AG20443 (cell line): ENCODE data around the gene CNDP2.
"Not testable (repeated sequence)": the region's sequence is repeated elsewhere in the genome, so short reads cannot be mapped to it uniquely, and the experiment has no call there.

Experiments
- DNase-seq: peaks from one replicate; pipeline ENCODE4 v3.0.0; 2012; ENCODE audit warnings: low spot score, mixed read lengths

Gene CNDP2

GRCh38 chr18:74518456-74519295 lies 22.5 kb downstream of the CNDP2 start:
- DNase-seq, result no peak

- DNase-seq, result no peak
These were observed 23.3 kb downstream of the CNDP2 start for GRCh38 chr18:74519320-74520095.

- DNase-seq, result no peak
These were observed 24.1 kb downstream of the CNDP2 start for GRCh38 chr18:74520096-74520833.

GRCh38 chr18:74521068-74521725 lies 25.0 kb downstream of the CNDP2 start:
- no peak for DNase-seq

GRCh38 chr18:74522635-74523548 lies 26.7 kb downstream of the CNDP2 start:
- no peak for DNase-seq

- no peak for DNase-seq
These were observed 27.9 kb downstream of the CNDP2 start for GRCh38 chr18:74524097-74524496.

GRCh38 chr18:74524915-74525314 lies 28.8 kb downstream of the CNDP2 start:
- not testable (repeated sequence) for DNase-seq

GRCh38 chr18:74525741-74526140 lies 29.6 kb downstream of the CNDP2 start:
- DNase-seq, result no peak

- DNase-seq, result no peak
These were observed 30.3 kb downstream of the CNDP2 start for GRCh38 chr18:74526488-74526887.

- DNase-seq, result no peak
These were observed 32.3 kb downstream of the CNDP2 start for GRCh38 chr18:74528478-74528877.

- no peak for DNase-seq
These were observed 32.8 kb downstream of the CNDP2 start for GRCh38 chr18:74528913-74529312.

GRCh38 chr18:74529378-74529777 lies 33.2 kb downstream of the CNDP2 start:
- no peak for DNase-seq

GRCh38 chr18:74529811-74530583 lies 33.8 kb downstream of the CNDP2 start:
- no peak for DNase-seq

- DNase-seq, result no peak
These were observed 34.4 kb downstream of the CNDP2 start for GRCh38 chr18:74530584-74530862.

GRCh38 chr18:74531043-74531442 lies 34.9 kb downstream of the CNDP2 start:
- no peak for DNase-seq

- no peak for DNase-seq
These were observed 36.4 kb downstream of the CNDP2 start for GRCh38 chr18:74532511-74533025.

GRCh38 chr18:74533666-74534065 lies 37.5 kb downstream of the CNDP2 start:
- DNase-seq, result no peak

- DNase-seq, result no peak
These were observed 38.2 kb downstream of the CNDP2 start, which contains the start of gene CNDP1 for GRCh38 chr18:74534150-74534969. TSS of gene CNDP1 (plus strand) at chr18:74534500. CDS start at chr18:74534668, 168 bp downstream.

- DNase-seq, result no peak
These were observed 39.0 kb downstream of the CNDP2 start for GRCh38 chr18:74534981-74535649.
